Astrocyte of the spinal cord (primary cell): ENCODE data around the gene SASH1.

Experiments
- DNase-seq: peaks from one replicate; pipeline ENCODE4 v3.0.0; 2011; ENCODE audit warnings: low read depth, low spot score
- H3K4me3 ChIP-seq: 2 replicates; pipeline ENCODE4 v1.5.1; 2011; ENCODE audit warnings: low read depth, mild to moderate bottlenecking, low read length, moderate library complexity
- CTCF ChIP-seq: IDR thresholded peaks from 2 replicates; pipeline ENCODE4 v1.5.1; 2012; ENCODE audit warnings: low read depth, mild to moderate bottlenecking, low read length, inconsistent platforms
- in situ Hi-C: cut with HindIII; loops from 2 replicates; pipeline ENCODE4 v1.10.0; 2017; ENCODE audit warnings: low sequenced_read_pairs

Gene SASH1

GRCh38 chr6:148313488-148313887, 29.1 kb upstream of the SASH1 start:
- H3K4me3 ChIP-seq, result no peak overlapping the region
- in situ Hi-C loops, result no loop called here
- no peak for DNase-seq
- TF ChIP-seq CTCF, result no peak

- TF ChIP-seq CTCF, result no peak
- H3K4me3 ChIP-seq, result no peak overlapping the region
- DNase-seq, result no peak
- in situ Hi-C loops, result no loop called here
Observed at GRCh38 chr6:148316308-148316707, 26.3 kb upstream of the SASH1 start.

- no peak for TF ChIP-seq CTCF
- in situ Hi-C loops, result no loop called here
- H3K4me3 ChIP-seq, result no peak overlapping the region
- no peak for DNase-seq
Observed at GRCh38 chr6:148317051-148317450, 25.6 kb upstream of the SASH1 start.

GRCh38 chr6:148317739-148318138, 24.9 kb upstream of the SASH1 start:
- in situ Hi-C loops, result no loop called here
- TF ChIP-seq CTCF, result no peak
- no peak for DNase-seq
- H3K4me3 ChIP-seq, result no peak overlapping the region

GRCh38 chr6:148322704-148323103, 19.9 kb upstream of the SASH1 start:
- H3K4me3 ChIP-seq, result no peak overlapping the region
- no peak for TF ChIP-seq CTCF
- in situ Hi-C loops, result no loop called here
- DNase-seq, result no peak

GRCh38 chr6:148323344-148323743, 19.3 kb upstream of the SASH1 start:
- in situ Hi-C loops, result no loop called here
- no peak for DNase-seq
- no peak for TF ChIP-seq CTCF
- no peak overlapping the region for H3K4me3 ChIP-seq

GRCh38 chr6:148324297-148324985, 18.2 kb upstream of the SASH1 start:
- DNase-seq, result no peak
- no peak overlapping the region for H3K4me3 ChIP-seq
- TF ChIP-seq CTCF, result no peak
- in situ Hi-C loops, result no loop called here
